Fibroblast of lung (primary cell): Measurements from ENCODE around the gene MAP4K3.

Source experiments
- CTCF ChIP-seq, 2 donors: IDR thresholded peaks in 1 of 2; conservative IDR thresholded peaks in 1 of 2; 1 replicate in 1 of 2; 2 replicates in 1 of 2; pipeline ENCODE4 v1.5.1; 2011 to 2012; ENCODE audit warnings: low read length in 2 of 2, control low read depth in 1 of 2, inconsistent platforms in 1 of 2, low read depth in 1 of 2, mild to moderate bottlenecking in 1 of 2
- EZH2 ChIP-seq: IDR thresholded peaks from 2 replicates; pipeline ENCODE4 v1.5.1; 2012; ENCODE audit warnings: low read length, control low read depth, mild to moderate bottlenecking; ENCODE audit errors: missing control alignments

GRCh38 chr2:39269941-39270340 lies 167.1 kb downstream of the MAP4K3 start:
- TF ChIP-seq CTCF (conservative IDR thresholded peaks at IDR 0.05 in 1 of 2, IDR thresholded peaks at IDR 0.05 in 1 of 2; ENCODE audit: low read depth in 1 of 2, low read length in 2 of 2) (no peak), EZH2 (no peak)
